ENCODE results near the gene OIP5. TPM values are rescaled to one million over a fixed set of nuclear protein-coding genes. Genes with fewer than 3 reads are reported as not detected.

OIP5 gene
- total RNA-seq (2014; rRNA removed) (26.6 and 40.3 TPM in 2 replicates), Bru-seq, nascent RNA (percentile 52 among the genes with signal in this experiment), BruChase-seq, experiment 1, labeled RNA remaining after a 6-hour chase (percentile 51 among the genes with signal in this experiment), BruChase-seq, experiment 2, labeled RNA remaining after a 2-hour chase (percentile 32 among the genes with signal in this experiment)
- long read RNA-seq, transcript OIP5-201 (5 exons, 1,236 nt), result major isoform, 8 of 18 reads
- long read RNA-seq, partial matches to known transcripts, result 1 of 18 reads
- long read RNA-seq, other reads (novel, unspliced or antisense), result 8 of 18 reads

DNA sequence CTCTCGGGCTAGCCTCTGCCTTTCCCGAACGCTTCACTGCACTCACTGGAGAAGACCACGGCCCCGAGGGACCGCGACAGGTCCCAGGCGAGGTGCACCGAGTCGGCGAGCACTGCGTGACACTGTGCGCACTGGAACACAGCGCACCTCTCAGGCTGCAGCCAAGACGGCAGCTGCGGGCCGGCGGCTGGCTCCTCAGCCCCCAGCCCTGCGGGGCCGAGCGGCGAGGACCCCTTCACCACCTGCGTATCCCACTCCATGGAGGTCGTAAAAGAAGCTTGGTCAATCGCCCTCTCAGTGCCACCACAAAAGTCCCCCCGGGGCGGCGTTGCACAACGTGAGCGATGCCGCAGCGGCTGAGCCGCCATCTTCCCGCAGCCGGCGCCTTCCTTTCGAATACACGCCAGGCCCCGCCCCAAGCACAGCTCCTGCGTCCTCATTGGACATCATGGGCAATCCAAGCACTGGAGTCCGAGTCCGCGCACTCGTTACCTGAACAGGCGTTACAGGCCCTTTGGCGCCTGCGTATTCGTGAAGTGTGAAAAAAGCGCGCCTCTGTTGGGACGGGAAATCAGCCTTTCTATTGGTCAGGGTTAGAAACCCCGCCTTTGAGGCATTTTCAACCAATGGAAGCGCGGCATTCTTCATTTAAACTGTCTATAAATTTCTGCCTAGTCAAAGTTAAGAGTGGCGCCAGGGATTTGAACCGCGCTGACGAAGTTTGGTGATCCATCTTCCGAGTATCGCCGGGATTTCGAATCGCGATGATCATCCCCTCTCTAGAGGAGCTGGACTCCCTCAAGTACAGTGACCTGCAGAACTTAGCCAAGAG, at the start of gene OIP5, which contains the start of gene NUSAP1:
Gene OIP5, minus strand, starts transcription at position 398 of the 832 bp plus-strand sequence. Its CDS starts 30 bp downstream, at position 368.
Gene NUSAP1, plus strand, starts transcription at position 688 of the 832 bp plus-strand sequence. Its CDS starts 77 bp downstream, at position 765.
- Histone ChIP-seq H3K27ac (ENCODE audit: low read length) (peak within 1 kb of the TSS; percentile 57), H3K79me2 (ENCODE audit: low read length) (peaks cover 56% of the 10 kb centered on the region), H3K4me3 (ENCODE audit: low read length) (peak within 1 kb of the TSS; percentile 87), H3K27me3 (ENCODE audit: low read length) (no peaks in the 10 kb centered on the region), H3K9me2 (replicated peaks; ENCODE audit: low read length) (no peaks in the 10 kb centered on the region), H3K9ac (ENCODE audit: low read length) (peak within 1 kb of the TSS; percentile 92), H4K20me1 (ENCODE audit: low read length) (no peaks in the 10 kb centered on the region), H3K36me3 (ENCODE audit: low read depth, low read length) (0 out of 2 replicates have a peak, but pooled peaks cover 4% of the 10 kb centered on the region), H3K4me1 (ENCODE audit: insufficient read depth, low read length) (peaks cover 11% of the 10 kb centered on the region; the same call in 1 of the 2 replicates), H3K9me3 (ENCODE audit: low read length) (no peaks in the 10 kb centered on the region), H3F3A (ENCODE audit: low read length, unreplicated experiment) (no peaks in the 10 kb centered on the region), H3K4me2 (ENCODE audit: low read length) (peak within 1 kb of the TSS; percentile 93), H2AFZ (ENCODE audit: low read length) (peak within 1 kb of the TSS; percentile 97)
- BruUV-seq (replicated peaks), result no TSS peak
- POLR2A ChIA-PET (ENCODE audit: unreplicated experiment), result interaction anchor here (0.6 kb wide), 1 partner anchor 216 kb away, joined by 4 read pairs; the partner anchor contains the start of gene INO80
- DNase-seq (peak; percentile 100), ATAC-seq (peak; percentile 94)
- TF ChIP-seq, protein P1, sequence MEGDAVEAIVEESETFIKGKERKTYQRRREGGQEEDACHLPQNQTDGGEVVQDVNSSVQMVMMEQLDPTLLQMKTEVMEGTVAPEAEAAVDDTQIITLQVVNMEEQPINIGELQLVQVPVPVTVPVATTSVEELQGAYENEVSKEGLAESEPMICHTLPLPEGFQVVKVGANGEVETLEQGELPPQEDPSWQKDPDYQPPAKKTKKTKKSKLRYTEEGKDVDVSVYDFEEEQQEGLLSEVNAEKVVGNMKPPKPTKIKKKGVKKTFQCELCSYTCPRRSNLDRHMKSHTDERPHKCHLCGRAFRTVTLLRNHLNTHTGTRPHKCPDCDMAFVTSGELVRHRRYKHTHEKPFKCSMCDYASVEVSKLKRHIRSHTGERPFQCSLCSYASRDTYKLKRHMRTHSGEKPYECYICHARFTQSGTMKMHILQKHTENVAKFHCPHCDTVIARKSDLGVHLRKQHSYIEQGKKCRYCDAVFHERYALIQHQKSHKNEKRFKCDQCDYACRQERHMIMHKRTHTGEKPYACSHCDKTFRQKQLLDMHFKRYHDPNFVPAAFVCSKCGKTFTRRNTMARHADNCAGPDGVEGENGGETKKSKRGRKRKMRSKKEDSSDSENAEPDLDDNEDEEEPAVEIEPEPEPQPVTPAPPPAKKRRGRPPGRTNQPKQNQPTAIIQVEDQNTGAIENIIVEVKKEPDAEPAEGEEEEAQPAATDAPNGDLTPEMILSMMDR (conservative IDR thresholded peaks at IDR 0.05; ENCODE audit: low read depth, low read length), result peak; percentile 46
- TF ChIP-seq EZH2 (IDR thresholded peaks at IDR 0.05; ENCODE audit: low read length, unreplicated experiment) (no peak), EZH2phosphoT487 (IDR thresholded peaks at IDR 0.05; ENCODE audit: borderline replicate concordance, low read length) (no peak)
- intact Hi-C loops (cut with micrococcal nuclease), result loop anchor here (1.0 to 2.0 kb wide), 2 partner anchors 48 to 101 kb away; partner anchors contain the start of gene CHP1
- CTCF ChIA-PET, result no interaction called here

DNA sequence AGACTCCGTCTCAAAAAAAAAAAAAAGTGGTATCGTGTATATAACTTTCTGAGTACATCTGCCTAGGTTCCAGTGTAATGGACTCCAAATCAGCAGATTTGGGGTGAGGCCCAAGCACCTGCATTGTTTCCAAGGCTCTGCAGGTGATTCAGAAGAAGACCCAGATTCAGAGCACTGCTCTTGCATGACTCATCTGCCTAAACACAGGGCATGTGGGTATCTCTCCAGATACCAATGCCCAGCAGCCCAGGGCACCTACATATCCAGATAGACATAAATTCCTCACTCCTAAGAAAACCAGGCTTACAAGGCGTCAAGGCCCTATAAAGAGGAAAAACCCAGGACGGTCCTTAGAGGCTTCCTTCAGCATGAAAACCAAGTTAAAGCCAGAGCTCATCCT, 45.6 kb upstream of the OIP5 start:
- POLR2A ChIA-PET (ENCODE audit: unreplicated experiment), result no interaction called here
- Histone ChIP-seq H3K9me2 (replicated peaks; ENCODE audit: low read length) (no peaks in the 10 kb centered on the region), H3K27ac (ENCODE audit: low read length) (no peak overlapping the region), H3F3A (ENCODE audit: low read length, unreplicated experiment) (no peaks in the 10 kb centered on the region), H2AFZ (ENCODE audit: low read length) (no peak overlapping the region), H3K4me2 (ENCODE audit: low read length) (no peak overlapping the region), H3K4me1 (ENCODE audit: insufficient read depth, low read length) (no peaks in the 10 kb centered on the region), H3K9ac (ENCODE audit: low read length) (no peak overlapping the region), H3K36me3 (ENCODE audit: low read depth, low read length) (peaks cover 44% of the 10 kb centered on the region), H3K4me3 (ENCODE audit: low read length) (no peak overlapping the region), H3K79me2 (ENCODE audit: low read length) (no peaks in the 10 kb centered on the region), H4K20me1 (ENCODE audit: low read length) (no peaks in the 10 kb centered on the region), H3K27me3 (ENCODE audit: low read length) (no peaks in the 10 kb centered on the region), H3K9me3 (ENCODE audit: low read length) (no peaks in the 10 kb centered on the region)
- peak; percentile 61 for ATAC-seq
- intact Hi-C loops (cut with micrococcal nuclease), result no loop called here
- no TSS peak for BruUV-seq (replicated peaks)
- CTCF ChIA-PET, result no interaction called here
- DNase-seq, result peak; percentile 40
- TF ChIP-seq, protein P1 (conservative IDR thresholded peaks at IDR 0.05; ENCODE audit: low read depth, low read length), result no peak
- TF ChIP-seq EZH2phosphoT487 (IDR thresholded peaks at IDR 0.05; ENCODE audit: borderline replicate concordance, low read length), result no peak
- no peak for TF ChIP-seq EZH2 (IDR thresholded peaks at IDR 0.05; ENCODE audit: low read length, unreplicated experiment)

Data from PC-3 (cell line).